Body of pancreas (tissue), 4 donors: ENCODE measurements around the gene LETMD1.
"Not testable (repeated sequence)": the region's sequence is repeated elsewhere in the genome, so short reads cannot be mapped to it uniquely, and the experiment has no call there.

ENCODE experiments used
- CTCF ChIP-seq, 7 experiments: fragments of 450-650 bp in 4 of 7; fragments of 200-600 bp in 3 of 7; sonication (generic) in 3 of 7; IDR thresholded peaks; one replicate each; pipeline ENCODE4 v1.5.1; 2016 to 2019; ENCODE audit warnings: antibody characterized with exemption in 7 of 7
- POLR2A ChIP-seq, 3 donors: fragments of 450-650 bp; IDR thresholded peaks; one replicate each; pipeline ENCODE4 v1.6.1; 2016; ENCODE audit warnings: antibody characterized with exemption in 3 of 3, mild to moderate bottlenecking in 2 of 3

- not testable (repeated sequence) for TF ChIP-seq CTCF, POLR2A (IDR thresholded peaks at IDR 0.05)
These were observed 30.2 kb downstream of the LETMD1 start for GRCh38 chr12:51078346-51078745.
